Measurements from ENCODE around the gene PTPRD.

GRCh38 chr9:8266861-8267260 lies 2345.9 kb downstream of the PTPRD start:
- TF ChIP-seq CTCF (IDR thresholded peaks at IDR 0.05; ENCODE audit: insufficient read depth, low read length, poor library complexity, severe bottlenecking) (no peak), EZH2phosphoT487 (conservative IDR thresholded peaks at IDR 0.05; ENCODE audit: low read length) (no peak)
